HEK293 (cell line): ENCODE results near the gene CACNG7.

Experiments used
- CTCF ChIA-PET: fragments of 350-600 bp; formaldehyde crosslinking; extraction: SDS; loops from one replicate; lab custom pipeline; 2021; ENCODE audit warnings: antibody characterized with exemption; lab: Yijun Ruan, JAX
- POLR2A ChIA-PET: fragments of 300-600 bp; formaldehyde crosslinking; extraction: SDS; loops from one replicate; lab custom pipeline; 2020; ENCODE audit warnings: antibody characterized with exemption, inconsistent platforms; lab: Yijun Ruan, JAX
- H3K27ac ChIP-seq: fragments of 200-500 bp; sonication (Bioruptor generic); 2 replicates; pipeline ENCODE4 v1.5.1; 2014; ENCODE audit warnings: low read depth, low read length, control low read depth, inconsistent platforms; ENCODE audit errors: extremely low read depth
- H3K36me3 ChIP-seq, 2 experiments: fragments of 200-500 bp in 1 of 2; sonication (Bioruptor generic) in 1 of 2; 1 replicate in 1 of 2; 2 replicates in 1 of 2; pipeline ENCODE4 v1.5.1; 2014 to 2017; ENCODE audit warnings: inconsistent platforms in 2 of 2, low read length in 2 of 2; ENCODE audit not compliant: control insufficient read depth in 2 of 2, insufficient read depth in 1 of 2
- H3K4me1 ChIP-seq: fragments of 200-500 bp; sonication (Bioruptor generic); 2 replicates; pipeline ENCODE4 v1.5.1; 2014; ENCODE audit warnings: mild to moderate bottlenecking, low read length, inconsistent platforms; ENCODE audit not compliant: control insufficient read depth, insufficient read depth
- H3K4me3 ChIP-seq: 2 replicates; pipeline ENCODE4 v1.5.1; 2011; ENCODE audit warnings: low read depth, mild to moderate bottlenecking, control low read depth, low read length, moderate library complexity
- H3K9me3 ChIP-seq: fragments of 200-500 bp; sonication (Bioruptor generic); 2 replicates; pipeline ENCODE4 v1.5.1; 2014; ENCODE audit warnings: low read depth, low read length, inconsistent platforms; ENCODE audit not compliant: control insufficient read depth, insufficient read depth
- KLF9 ChIP-seq: fragments of 450-650 bp; formaldehyde crosslinking; IDR thresholded peaks from 2 replicates; pipeline ENCODE4 v1.5.1; 2016; ENCODE audit warnings: missing biosample characterization, missing genetic modification characterization, low read depth
- YY1 ChIP-seq: fragments of 450-650 bp; formaldehyde crosslinking; IDR thresholded peaks from 2 replicates; pipeline ENCODE4 v1.5.1; 2018; ENCODE audit warnings: missing biosample characterization, missing genetic modification characterization
- ZBTB21 ChIP-seq: fragments of 450-650 bp; formaldehyde crosslinking; IDR thresholded peaks from 2 replicates; pipeline ENCODE4 v1.5.1; 2017; ENCODE audit warnings: missing biosample characterization, missing genetic modification characterization
- ZBTB48 ChIP-seq: fragments of 450-650 bp; formaldehyde crosslinking; IDR thresholded peaks from 2 replicates; pipeline ENCODE4 v1.5.1; 2016; ENCODE audit warnings: missing biosample characterization, missing genetic modification characterization
- ZNF10 ChIP-seq: fragments of 450-650 bp; formaldehyde crosslinking; IDR thresholded peaks from 2 replicates; pipeline ENCODE4 v1.5.1; 2017; ENCODE audit warnings: missing biosample characterization, missing genetic modification characterization
- ZNF114 ChIP-seq: fragments of 450-650 bp; formaldehyde crosslinking; IDR thresholded peaks from 2 replicates; pipeline ENCODE4 v1.5.0; 2017; ENCODE audit warnings: missing biosample characterization, missing genetic modification characterization
- ZNF121 ChIP-seq: fragments of 450-650 bp; formaldehyde crosslinking; IDR thresholded peaks from 2 replicates; pipeline ENCODE4 v1.5.1; 2016; ENCODE audit warnings: missing biosample characterization, missing genetic modification characterization
- ZNF146 ChIP-seq: fragments of 450-650 bp; formaldehyde crosslinking; IDR thresholded peaks from 2 replicates; pipeline ENCODE4 v1.5.1; 2016; ENCODE audit warnings: missing biosample characterization, missing genetic modification characterization
- ZNF2 ChIP-seq: fragments of 450-650 bp; formaldehyde crosslinking; IDR thresholded peaks from 2 replicates; pipeline ENCODE4 v1.5.1; 2016; ENCODE audit warnings: missing biosample characterization, missing genetic modification characterization
- ZNF354C ChIP-seq: fragments of 450-650 bp; formaldehyde crosslinking; IDR thresholded peaks from 2 replicates; pipeline ENCODE4 v1.5.1; 2016; ENCODE audit warnings: missing biosample characterization, missing genetic modification characterization, low read depth, borderline replicate concordance
- ZNF362 ChIP-seq: fragments of 450-650 bp; formaldehyde crosslinking; IDR thresholded peaks from 2 replicates; pipeline ENCODE4 v1.5.1; 2016; ENCODE audit warnings: missing biosample characterization, missing genetic modification characterization
- ZNF366 ChIP-seq: fragments of 450-650 bp; formaldehyde crosslinking; conservative IDR thresholded peaks from 2 replicates; pipeline ENCODE4 v1.5.1; 2016; ENCODE audit warnings: missing biosample characterization, missing genetic modification characterization
- ZNF37A ChIP-seq: fragments of 450-650 bp; IDR thresholded peaks from 2 replicates; pipeline ENCODE4 v1.5.1; 2018; ENCODE audit warnings: missing biosample characterization, missing genetic modification characterization
- ZNF426 ChIP-seq: fragments of 450-650 bp; formaldehyde crosslinking; IDR thresholded peaks from 2 replicates; pipeline ENCODE4 v1.5.1; 2017; ENCODE audit warnings: missing biosample characterization, missing genetic modification characterization, mild to moderate bottlenecking, inconsistent platforms, moderate library complexity
- ZNF488 ChIP-seq: fragments of 450-650 bp; formaldehyde crosslinking; IDR thresholded peaks from 2 replicates; pipeline ENCODE4 v1.5.1; 2016; ENCODE audit warnings: missing biosample characterization, missing genetic modification characterization
- ZNF501 ChIP-seq: fragments of 450-650 bp; formaldehyde crosslinking; IDR thresholded peaks from 2 replicates; pipeline ENCODE4 v1.5.1; 2016; ENCODE audit warnings: missing biosample characterization, missing genetic modification characterization
- ZNF561 ChIP-seq: fragments of 450-650 bp; IDR thresholded peaks from 2 replicates; pipeline ENCODE4 v1.5.1; 2018; ENCODE audit warnings: missing biosample characterization, missing genetic modification characterization, borderline replicate concordance
- ZNF600 ChIP-seq: fragments of 450-650 bp; formaldehyde crosslinking; IDR thresholded peaks from 2 replicates; pipeline ENCODE4 v1.5.1; 2016; ENCODE audit warnings: missing biosample characterization, missing genetic modification characterization
- ZNF610 ChIP-seq: fragments of 450-650 bp; formaldehyde crosslinking; IDR thresholded peaks from 2 replicates; pipeline ENCODE4 v1.5.1; 2016; ENCODE audit warnings: missing biosample characterization, missing genetic modification characterization, borderline replicate concordance
- ZNF624 ChIP-seq: fragments of 450-650 bp; formaldehyde crosslinking; IDR thresholded peaks from 2 replicates; pipeline ENCODE4 v1.5.1; 2017; ENCODE audit warnings: missing biosample characterization, missing genetic modification characterization
- ZNF670 ChIP-seq: fragments of 450-650 bp; formaldehyde crosslinking; IDR thresholded peaks from 2 replicates; pipeline ENCODE4 v1.5.1; 2016; ENCODE audit warnings: missing biosample characterization, missing genetic modification characterization, low read depth
- ZNF677 ChIP-seq: fragments of 450-650 bp; IDR thresholded peaks from 2 replicates; pipeline ENCODE4 v1.5.0; 2018; ENCODE audit warnings: missing biosample characterization, mild to moderate bottlenecking, missing genetic modification characterization, moderate library complexity
- ZNF747 ChIP-seq: fragments of 450-650 bp; formaldehyde crosslinking; IDR thresholded peaks from 2 replicates; pipeline ENCODE4 v1.5.1; 2016; ENCODE audit warnings: missing biosample characterization, missing genetic modification characterization
- ZNF768 ChIP-seq: fragments of 450-650 bp; formaldehyde crosslinking; IDR thresholded peaks from 2 replicates; pipeline ENCODE4 v1.5.1; 2018; ENCODE audit warnings: missing biosample characterization, mild to moderate bottlenecking, missing genetic modification characterization
- ZNF776 ChIP-seq: fragments of 450-650 bp; formaldehyde crosslinking; IDR thresholded peaks from 2 replicates; pipeline ENCODE4 v1.5.0; 2017; ENCODE audit warnings: missing biosample characterization, missing genetic modification characterization, borderline replicate concordance
- ZNF837 ChIP-seq: fragments of 450-650 bp; formaldehyde crosslinking; IDR thresholded peaks from 2 replicates; pipeline ENCODE4 v1.5.1; 2016; ENCODE audit warnings: missing biosample characterization, missing genetic modification characterization
- TF ChIP-seq, protein P1 (sequence below): fragments of 450-650 bp; formaldehyde crosslinking; IDR thresholded peaks from 2 replicates; pipeline ENCODE4 v1.5.1; 2016; ENCODE audit warnings: missing biosample characterization, missing genetic modification characterization
- TF ChIP-seq, protein P2 (sequence below): fragments of 450-650 bp; formaldehyde crosslinking; IDR thresholded peaks from 2 replicates; pipeline ENCODE4 v1.5.1; 2016; ENCODE audit warnings: missing biosample characterization, missing genetic modification characterization, low read depth

The CACNG7 gene

DNA sequence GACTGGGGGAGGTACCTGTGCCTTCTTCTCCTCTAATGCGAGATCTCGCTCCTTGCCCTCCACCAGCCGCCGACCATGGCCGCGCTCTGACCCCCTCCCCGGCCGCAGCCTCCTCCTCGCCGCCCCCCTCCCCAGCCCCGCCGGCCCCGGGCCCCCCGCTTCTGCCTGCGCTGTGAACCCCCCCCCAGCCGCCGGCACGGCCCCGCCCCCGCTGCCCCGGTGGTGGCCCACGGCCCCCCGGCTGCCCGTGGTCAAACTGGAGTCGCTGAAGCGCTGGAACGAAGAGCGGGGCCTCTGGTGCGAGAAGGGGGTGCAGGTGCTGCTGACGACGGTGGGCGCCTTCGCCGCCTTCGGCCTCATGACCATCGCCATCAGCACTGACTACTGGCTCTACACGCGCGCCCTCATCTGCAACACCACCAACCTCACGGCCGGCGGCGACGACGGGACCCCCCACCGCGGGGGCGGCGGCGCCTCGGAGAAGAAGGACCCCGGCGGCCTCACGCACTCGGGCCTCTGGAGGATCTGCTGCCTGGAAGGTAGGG, 53.9 kb downstream of the CACNG7 start, which contains the start of gene CACNG8:
TSS of gene CACNG8 (plus strand) at position 51 of the 545 bp plus-strand sequence.
- ChIA-PET CTCF (no interaction called here), POLR2A (no interaction called here)
- Histone ChIP-seq H3K4me3 (peak within 1 kb of the TSS; percentile 79), H3K36me3 (peaks cover 0 to 12% of the 10 kb centered on the region in 2 experiments; a peak in 1 of 3 replicates), H3K27ac (no peak within 1 kb of the TSS), H3K4me1 (no peaks in the 10 kb centered on the region), H3K9me3 (no peaks in the 10 kb centered on the region)
- TF ChIP-seq ZNF776 = no peak
- no peak for TF ChIP-seq ZNF624 (tag by site-specific recombination)
- TF ChIP-seq ZNF670 = no peak
- TF ChIP-seq KLF9 (tag by site-specific recombination) = no peak
- no peak for TF ChIP-seq ZNF610 (tag by site-specific recombination)
- TF ChIP-seq ZNF121 (tag by site-specific recombination) = no peak
- no peak for TF ChIP-seq ZNF488 (tag by site-specific recombination)
- no peak for TF ChIP-seq ZNF10 (tag by site-specific recombination)
- no peak for TF ChIP-seq ZBTB48
- no peak for TF ChIP-seq ZNF354C (tag by site-specific recombination)
- no peak for TF ChIP-seq ZNF561 (tag by site-specific recombination)
- no peak for TF ChIP-seq ZNF600
- no peak for TF ChIP-seq ZNF114 (tag by site-specific recombination)
- no peak for TF ChIP-seq ZNF146 (tag by site-specific recombination)
- no peak for TF ChIP-seq ZNF426
- no peak for TF ChIP-seq ZNF362
- no peak for TF ChIP-seq YY1 (tag by site-specific recombination)
- TF ChIP-seq ZBTB21 (tag by site-specific recombination) = no peak
- no peak for TF ChIP-seq ZNF2 (tag by site-specific recombination)
- TF ChIP-seq ZNF366 (tag by site-specific recombination) = no peak

- POLR2A ChIA-PET = no interaction called here
- no peak overlapping the region for H3K27ac ChIP-seq
- CTCF ChIA-PET = interaction anchor here (0.7 to 1.2 kb wide), 2 partner anchors 17 to 58 kb away, joined by 5 to 7 read pairs; no protein-coding TSS in a partner anchor
Measured at GRCh38 chr19:53965091-53965490, 56.0 kb downstream of the CACNG7 start.

More at GRCh38 chr19:53965091-53965490, 56.0 kb downstream of the CACNG7 start:
- TF ChIP-seq ZNF837 = no peak
- TF ChIP-seq, protein P1, sequence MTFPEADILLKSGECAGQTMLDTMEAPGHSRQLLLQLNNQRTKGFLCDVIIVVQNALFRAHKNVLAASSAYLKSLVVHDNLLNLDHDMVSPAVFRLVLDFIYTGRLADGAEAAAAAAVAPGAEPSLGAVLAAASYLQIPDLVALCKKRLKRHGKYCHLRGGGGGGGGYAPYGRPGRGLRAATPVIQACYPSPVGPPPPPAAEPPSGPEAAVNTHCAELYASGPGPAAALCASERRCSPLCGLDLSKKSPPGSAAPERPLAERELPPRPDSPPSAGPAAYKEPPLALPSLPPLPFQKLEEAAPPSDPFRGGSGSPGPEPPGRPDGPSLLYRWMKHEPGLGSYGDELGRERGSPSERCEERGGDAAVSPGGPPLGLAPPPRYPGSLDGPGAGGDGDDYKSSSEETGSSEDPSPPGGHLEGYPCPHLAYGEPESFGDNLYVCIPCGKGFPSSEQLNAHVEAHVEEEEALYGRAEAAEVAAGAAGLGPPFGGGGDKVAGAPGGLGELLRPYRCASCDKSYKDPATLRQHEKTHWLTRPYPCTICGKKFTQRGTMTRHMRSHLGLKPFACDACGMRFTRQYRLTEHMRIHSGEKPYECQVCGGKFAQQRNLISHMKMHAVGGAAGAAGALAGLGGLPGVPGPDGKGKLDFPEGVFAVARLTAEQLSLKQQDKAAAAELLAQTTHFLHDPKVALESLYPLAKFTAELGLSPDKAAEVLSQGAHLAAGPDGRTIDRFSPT = no peak
- no peak for TF ChIP-seq ZNF501
- no peak for TF ChIP-seq ZNF747 (tag by site-specific recombination)
- TF ChIP-seq, protein P2, sequence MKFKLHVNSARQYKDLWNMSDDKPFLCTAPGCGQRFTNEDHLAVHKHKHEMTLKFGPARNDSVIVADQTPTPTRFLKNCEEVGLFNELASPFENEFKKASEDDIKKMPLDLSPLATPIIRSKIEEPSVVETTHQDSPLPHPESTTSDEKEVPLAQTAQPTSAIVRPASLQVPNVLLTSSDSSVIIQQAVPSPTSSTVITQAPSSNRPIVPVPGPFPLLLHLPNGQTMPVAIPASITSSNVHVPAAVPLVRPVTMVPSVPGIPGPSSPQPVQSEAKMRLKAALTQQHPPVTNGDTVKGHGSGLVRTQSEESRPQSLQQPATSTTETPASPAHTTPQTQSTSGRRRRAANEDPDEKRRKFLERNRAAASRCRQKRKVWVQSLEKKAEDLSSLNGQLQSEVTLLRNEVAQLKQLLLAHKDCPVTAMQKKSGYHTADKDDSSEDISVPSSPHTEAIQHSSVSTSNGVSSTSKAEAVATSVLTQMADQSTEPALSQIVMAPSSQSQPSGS = no peak
- TF ChIP-seq ZNF677 (tag by site-specific recombination) = no peak
- TF ChIP-seq ZNF670 = no peak
- no peak for TF ChIP-seq ZNF37A (tag by site-specific recombination)
- TF ChIP-seq ZNF768 (tag by site-specific recombination) = no peak
- H3K36me3 ChIP-seq = peaks cover 0 to 16% of the 10 kb centered on the region in 2 experiments; a peak in 1 of 3 replicates
- H3K9me3 ChIP-seq = no peaks in the 10 kb centered on the region
- H3K4me3 ChIP-seq = no peak overlapping the region
- H3K4me1 ChIP-seq = no peaks in the 10 kb centered on the region
